HG03039 (cell line): ENCODE results near the gene DDX28.
A peak's percentile ranks its signal among the peaks of the same experiment; 100 is the strongest.
"Not testable (repeated sequence)": the region's sequence is repeated elsewhere in the genome, so short reads cannot be mapped to it uniquely, and the experiment has no call there.

Experiments
- ATAC-seq: cut with Tn5 transposase; IDR thresholded peaks from one replicate; pipeline ENCODE4 v1.9.1; 2021; ENCODE audit warnings: mild to moderate bottlenecking, moderate library complexity; ENCODE audit not compliant: unreplicated experiment

Gene DDX28

DNA sequence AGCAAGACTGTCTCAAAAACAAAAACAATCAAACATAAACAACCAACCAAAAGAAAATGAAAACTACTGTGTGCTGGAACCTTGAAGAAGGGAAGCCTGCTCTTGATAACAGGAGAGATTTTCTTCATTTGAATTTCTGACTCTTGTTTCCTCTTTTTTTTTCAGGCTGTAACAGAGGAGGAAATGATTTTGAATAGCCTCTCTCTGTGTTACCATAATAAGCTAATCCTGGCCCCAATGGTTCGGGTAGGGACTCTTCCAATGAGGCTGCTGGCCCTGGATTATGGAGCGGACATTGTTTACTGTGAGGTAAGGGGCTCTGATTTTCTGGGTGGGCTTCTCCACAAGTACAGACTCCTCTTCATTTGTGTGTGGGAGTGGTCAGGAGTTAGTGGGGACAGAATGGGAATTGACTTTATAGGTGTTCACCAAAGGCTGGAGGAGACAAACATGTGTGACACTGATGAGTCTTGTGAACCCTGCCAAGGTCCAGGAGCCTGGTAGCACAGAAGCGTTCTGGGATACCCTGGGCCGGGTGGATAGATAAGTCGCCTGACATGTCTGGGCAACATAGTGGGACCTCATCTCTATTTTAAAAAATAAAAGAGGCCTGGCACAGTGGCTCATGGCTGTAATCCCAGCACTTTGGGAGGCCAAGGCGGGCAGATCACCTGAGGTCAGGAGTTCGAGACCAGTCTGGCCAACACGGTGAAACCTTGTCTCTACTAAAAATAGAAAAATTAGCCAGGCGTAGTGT is 15.0 kb upstream of the DDX28 start:
- ATAC-seq: no peak

DNA sequence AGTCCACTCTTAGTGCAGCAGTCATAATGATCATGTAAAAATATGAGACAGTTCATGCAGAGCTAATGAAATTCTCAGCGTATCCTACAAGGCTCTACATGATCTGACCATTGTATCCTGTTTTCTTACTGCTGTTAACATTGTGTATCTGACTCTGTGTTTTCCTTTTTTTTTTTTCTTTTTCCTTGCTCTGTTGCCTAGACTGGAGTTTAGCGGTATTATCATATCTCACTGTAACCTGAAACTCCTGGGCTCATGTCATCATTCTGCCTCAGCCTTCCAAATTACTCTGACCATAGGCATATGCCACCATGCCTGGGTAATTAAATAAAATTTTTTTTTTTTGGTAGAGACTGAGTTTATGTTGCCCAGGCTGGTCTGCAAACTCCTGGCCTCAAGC is 12.2 kb upstream of the DDX28 start:
- no peak for ATAC-seq

DNA sequence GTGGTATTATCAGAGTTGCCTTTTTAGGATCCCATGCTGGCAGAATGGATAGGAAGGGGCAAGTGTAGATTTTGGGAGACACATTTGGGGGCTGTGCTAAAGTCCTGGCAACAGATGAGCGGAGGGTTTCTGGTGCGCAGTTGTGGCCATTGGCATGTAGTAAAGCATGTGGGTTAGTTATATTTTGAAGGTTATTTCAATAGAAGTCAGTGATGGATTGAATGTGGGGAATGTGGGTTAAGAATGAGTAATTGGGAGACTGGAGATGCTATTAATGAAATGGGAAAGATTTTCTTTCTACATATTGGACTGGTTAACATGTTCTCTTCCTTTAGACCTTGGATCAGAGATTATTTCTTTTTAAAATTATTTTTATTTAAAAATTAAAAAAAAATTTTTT is 10.1 kb upstream of the DDX28 start:
- ATAC-seq: no peak

DNA sequence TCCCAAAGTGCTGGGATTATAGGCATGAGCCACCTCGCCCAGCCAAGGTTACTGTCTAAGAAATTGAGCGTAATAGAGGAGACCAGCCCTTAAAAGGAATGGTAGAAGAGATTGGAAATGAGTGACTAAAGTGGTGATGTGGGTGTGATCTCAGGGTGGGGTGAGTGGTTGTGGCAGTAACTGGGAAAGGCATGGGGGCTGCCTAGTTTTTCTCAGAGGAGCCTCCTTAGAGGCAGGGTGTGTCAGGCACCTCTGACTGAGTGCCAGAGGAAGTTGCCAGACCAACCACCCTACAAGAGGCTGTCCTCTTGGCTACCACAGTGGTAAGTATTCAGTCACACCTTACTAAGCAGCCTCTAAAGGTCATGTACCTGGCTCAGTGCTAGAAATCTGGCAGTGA is 8.9 kb upstream of the DDX28 start:
- no peak for ATAC-seq

DNA sequence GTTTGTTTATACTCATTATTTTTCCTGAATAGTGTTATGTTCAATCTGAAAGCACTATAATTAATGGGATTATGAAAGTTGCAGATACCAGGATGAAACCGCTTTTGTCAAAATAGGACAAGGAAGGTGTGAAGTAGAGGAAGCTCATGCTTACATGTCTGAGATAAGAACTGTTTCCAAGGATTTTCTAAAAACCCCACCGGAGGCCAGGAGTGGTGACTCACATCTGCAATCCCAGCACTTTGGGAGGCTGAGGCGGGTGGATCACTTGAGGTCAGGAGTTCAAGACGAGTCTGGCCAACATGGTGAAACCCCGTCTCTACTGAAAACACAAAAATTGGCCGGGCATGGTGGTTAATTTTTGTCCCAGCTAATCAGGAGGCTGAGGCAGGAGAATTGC is 7.1 kb upstream of the DDX28 start:
- not testable (repeated sequence) for ATAC-seq

DNA sequence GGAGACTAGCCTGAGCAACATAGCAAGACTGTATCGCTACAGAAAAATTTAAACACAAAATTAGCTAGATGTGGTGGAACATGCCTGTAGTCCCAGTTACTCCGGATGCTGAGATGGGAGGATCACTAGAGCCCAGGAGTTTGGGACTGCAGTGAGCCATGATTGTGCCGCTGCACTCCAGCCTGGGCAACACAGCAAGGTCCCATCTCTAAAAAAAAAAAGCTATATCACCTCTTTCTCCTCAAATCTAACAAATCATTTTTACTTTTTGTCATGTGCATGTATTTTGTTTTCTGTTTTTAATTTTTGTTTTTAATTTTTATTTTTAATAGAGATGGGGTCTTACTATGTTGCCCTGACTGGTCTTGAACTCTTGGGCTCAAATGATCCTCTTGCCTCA is 6.0 kb upstream of the DDX28 start:
- no peak for ATAC-seq

DNA sequence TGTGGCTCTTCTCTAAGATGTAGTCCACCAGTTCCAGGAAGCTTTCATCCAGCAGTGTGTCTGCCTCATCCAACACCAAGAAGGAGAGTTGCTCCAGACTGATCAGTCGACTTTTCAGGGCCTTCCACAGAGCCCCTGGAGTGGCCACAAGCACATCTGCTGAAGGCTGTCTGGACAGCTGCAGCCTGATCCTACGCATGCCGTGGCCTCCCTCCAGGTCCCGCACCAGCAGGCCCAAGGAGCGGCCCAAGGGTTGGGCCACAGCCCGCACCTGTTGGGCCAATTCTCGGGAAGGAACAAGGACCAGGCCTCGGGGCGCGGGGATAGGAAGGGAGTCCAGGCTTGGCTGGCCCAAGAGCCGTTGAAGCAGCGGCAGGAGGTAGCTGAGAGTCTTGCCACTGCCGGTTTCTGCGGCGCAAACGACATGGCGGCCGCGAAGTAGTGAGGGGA is 729 bp downstream of the DDX28 start:
- peak; percentile 18 for ATAC-seq

DNA sequence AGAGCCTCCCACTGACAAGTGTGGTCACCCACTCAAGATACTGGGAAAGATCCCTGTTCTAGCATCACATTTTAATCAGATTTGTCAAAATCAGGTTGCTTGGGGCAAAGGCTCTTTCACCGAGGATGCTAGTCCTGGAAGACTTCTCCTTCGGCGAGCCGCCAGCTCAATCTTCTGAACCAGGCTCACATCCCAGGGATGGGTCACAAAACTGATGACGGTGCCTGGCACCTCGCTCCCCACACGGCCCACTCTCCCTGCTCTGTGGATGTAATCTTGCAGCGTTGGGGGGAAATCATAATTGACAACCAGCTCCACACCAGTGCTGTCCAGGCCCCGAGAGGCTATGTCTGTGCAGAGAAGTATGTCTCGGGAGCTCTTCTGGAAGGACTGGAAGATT is 1.5 kb downstream of the DDX28 start:
- ATAC-seq: no peak

DNA sequence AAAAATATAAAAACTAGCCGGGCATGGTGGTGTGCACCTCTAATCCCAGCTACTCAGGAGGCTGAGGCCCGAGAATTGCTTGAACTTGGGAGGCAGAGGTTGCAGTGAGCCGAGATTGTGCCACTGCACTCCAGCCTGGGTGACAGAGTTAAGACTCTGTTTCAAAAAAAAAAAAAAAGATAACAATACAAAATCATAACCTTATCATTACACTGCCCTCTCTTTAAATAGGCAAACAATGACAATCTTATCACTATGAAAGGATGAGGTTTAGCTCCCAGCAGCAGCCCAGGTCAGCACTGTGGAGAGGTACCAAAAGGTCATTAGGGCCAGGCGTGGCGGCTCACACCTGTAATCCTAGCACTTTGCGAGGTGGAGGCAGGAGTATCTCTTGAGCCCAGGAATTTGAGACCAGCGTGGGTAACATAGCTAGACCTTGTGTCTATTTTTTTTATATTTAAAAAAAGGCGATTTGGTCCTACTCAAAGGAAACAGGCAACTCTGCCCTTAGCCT is 3.8 kb downstream of the DDX28 start:
- ATAC-seq: no peak

DNA sequence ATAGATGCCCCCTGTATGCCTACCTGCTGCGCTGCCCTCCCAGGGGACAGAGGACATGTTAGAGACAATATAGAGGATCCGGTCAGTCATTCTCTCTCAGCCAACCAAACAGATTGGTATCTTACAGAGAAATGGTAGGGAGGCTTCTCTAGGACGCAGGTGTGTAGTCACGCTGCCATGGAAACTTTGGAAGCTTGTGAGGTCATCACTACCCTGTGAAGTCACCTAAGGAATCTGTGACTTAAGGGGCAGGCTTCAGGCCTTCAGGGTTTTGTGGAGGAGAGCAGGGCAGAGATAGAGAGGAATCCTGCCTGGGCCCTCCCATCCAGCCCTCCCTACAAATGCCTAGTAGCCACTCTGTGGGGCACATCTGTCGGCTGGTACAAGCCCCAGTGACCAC is 7.4 kb downstream of the DDX28 start, which contains the start of gene DPEP2NB:
Gene DPEP2NB, minus strand, starts transcription at position 231 of the 400 bp plus-strand sequence. Its CDS starts 141 bp downstream, at position 90.
- no peak for ATAC-seq

DNA sequence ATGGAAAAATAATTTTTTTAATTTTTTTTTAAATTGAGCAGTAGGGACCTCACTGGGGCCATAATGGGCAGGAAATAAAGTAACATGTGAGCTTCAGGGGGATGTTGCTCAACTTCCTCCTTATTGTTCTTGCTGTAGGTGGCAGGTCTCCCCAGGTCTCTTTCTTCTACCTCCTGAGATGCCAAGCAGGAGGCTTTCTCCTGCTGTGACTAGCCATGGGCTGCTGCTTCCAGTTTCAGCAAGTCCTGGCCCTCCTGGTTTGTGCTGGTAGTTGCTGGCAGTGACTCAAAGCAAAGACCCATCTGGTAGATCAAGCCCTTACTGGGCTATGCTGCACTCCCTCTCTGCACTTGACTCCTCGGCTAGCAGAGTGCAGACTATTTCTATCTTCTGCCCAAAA is 9.6 kb downstream of the DDX28 start:
- ATAC-seq: no peak

DNA sequence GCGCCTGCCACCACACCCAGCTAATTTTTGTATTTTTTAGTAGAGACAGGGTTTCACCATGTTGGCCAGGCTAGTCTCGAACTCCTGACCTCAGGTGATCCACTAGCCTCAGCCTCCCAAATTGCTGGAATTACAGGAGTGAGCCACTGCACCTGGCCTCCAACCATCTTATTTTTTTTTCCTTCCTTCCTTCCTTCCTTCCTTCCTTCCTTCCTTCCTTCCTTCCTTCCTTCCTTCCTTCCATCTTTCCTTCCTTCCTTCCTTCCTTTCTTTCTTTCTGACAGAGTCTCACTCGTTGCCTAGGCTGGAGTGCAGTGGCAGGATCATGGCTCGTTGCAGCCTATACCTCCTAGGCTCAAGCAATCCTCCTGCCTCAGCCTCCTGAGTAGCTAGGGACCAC is 13.2 kb downstream of the DDX28 start:
- not testable (repeated sequence) for ATAC-seq

DNA sequence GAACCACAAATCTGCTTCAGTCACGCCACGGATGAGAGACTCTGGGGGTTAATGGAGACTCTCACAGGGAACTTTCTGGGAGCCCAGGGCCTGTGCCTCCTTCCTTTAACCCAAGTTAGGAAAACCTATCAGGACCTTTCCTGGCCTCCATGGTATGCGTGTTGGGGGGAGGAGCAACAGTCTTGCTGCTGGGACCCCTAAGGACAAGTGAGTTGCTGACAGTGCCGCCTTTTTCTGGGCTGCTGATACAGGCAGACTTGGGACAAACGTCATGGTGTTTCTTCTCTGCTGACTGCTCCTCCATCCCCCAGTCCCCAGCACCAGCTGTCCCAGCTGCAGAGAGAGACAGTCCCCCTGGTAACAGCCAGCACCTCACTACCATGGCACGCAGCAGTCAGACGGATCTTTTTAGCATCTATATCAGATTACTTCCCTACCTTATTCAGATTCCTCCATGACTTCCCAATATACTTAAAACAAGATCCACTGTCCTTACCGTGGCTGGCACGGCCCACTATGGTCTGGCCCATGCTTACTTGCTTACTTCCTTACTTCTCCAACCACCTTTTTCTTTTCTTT is 13.8 kb downstream of the DDX28 start:
- ATAC-seq: no peak

DNA sequence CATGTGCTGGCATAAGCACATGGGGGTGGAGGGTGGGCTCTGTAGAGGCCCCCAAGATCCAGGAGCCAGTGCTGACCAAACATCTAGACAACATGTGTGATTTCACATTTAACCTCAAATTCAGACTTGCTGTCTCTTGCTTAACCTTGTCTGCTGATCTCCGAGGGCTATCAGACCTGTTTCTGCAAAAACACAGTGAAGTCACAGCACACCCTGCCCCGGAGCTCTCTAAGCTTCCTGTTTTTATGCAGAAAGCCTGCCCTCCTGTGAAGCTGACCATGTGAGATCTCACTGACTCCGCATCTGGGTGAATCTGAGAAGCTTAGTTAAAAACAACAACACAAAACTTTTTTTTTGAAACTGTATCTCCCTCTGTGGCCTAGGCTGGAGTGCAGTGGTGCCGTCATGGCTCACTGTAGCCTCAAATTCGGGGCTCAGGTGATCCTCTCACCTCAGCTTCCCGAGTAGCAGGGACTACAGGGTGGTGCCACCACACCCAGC is 17.2 kb downstream of the DDX28 start:
- ATAC-seq: no peak

DNA sequence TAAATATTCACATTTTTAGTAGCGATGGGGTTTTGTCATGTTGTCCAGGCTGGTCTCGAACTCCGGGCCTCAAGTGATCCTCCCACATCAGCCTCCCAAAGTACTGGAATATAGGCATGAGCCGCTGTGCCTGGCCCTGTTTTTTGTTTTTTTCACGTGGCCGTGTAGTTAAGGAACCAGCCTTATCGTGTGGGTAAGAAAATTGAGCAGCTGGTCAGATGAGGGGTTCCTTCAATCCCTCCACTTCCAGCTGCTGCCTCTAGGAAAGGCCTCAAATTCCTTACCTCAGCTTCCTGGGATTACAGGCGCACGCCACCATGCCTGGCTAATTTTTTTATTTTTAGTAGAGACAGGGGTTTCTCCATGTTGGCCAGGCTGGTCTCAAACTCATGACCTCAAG is 17.8 kb downstream of the DDX28 start:
- ATAC-seq: no peak

DNA sequence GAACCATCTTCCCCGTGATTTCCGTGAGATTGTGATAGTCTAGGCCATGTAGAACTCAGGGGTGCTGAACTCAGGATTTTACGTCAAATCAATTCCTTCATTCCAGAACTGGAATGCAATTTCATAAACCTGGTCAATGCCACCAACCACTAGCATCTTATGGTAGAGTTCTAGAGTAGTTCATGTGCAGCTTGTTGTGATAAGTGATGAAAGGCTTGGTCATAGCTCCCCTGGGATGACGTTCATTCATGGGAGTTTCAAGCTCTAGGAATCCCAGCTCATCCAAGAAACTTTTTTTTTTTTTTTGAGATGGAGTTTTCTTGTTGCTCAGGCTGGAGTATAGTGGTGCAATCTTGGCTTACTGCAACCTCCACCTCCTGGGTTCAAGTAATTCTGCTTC is 20.0 kb downstream of the DDX28 start:
- ATAC-seq: no peak

DNA sequence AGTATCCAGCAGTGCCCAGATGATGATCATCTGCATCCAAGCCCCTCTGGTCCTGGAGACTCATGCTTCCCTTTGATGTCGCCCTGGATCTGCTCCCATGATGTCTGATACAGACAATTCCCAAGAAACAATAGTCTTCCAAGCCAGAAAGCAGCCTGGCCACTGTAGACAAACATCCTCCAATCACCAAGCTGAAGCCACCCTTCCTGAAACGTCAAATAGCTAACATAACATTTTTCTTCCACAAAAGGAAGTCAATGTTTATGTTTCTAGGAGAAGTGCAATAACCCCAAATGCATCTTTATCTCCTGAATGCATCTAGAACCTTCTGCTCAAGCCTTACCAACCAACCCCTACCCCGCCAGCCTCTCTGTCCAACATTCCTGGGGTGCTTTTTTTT is 22.6 kb downstream of the DDX28 start:
- no peak for ATAC-seq

DNA sequence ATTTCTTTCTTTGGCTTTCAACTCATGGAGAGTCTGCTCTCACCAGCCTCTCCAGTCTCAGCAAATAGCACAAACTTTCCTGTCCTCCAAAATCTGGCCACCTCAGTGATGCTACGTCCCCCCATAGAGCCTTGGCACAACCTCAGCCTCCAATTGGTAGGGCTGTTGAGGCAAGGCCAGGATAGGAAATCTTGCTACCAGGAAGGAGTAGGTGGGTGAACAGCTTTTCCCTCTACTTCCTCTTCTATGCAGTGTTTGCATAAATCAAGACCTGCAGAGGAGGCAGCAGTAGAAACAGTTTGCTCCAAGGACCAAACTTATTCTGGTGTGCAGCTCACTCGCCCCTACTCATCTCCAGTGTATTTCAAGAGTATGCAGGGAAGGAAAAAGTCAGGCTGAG is 23.0 kb downstream of the DDX28 start:
- no peak for ATAC-seq

DNA sequence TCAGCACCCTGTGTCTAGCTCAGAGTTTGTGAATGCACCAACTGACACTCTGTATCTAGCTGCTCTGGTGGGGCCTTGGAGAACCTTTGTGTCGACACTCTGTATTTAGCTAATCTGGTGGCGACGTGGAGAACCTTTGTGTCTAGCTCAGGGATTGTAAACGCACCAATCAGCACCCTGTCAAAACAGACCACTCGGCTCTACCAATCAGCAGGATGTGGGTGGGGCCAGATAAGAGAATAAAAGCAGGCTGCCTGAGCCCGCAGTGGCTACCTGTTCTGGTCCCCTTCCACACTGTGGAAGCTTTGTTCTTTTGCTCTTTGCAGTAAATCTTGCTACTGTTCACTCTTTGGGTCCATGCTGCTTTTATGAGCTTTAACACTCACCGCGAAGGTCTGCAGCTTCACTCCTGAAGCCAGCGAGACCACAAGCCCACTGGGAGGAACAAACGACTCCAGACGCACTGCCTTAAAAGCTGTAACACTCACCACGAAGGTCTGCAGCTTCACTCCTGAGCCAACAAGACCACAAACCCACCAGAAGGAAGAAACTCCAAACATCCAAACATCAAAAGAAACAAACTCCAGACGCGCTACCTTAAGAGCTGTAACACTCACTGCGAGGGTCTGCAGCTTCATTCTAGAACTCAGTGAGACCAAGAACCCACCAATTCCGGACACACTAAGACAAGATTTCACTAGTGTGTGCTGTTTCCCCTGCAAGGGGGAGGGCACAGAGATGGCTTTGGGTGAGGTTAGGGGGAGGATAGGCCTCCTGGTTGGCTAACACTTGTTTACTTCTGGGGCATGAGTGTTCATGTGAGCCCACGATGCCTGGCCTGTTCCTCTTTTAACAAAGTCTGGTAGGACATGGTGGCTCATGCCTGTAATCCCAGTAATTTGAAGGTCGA is 24.0 kb downstream of the DDX28 start, which contains the start of gene DPEP2:
Gene DPEP2, minus strand, starts transcription at position 706 of the 910 bp plus-strand sequence. CDS start 6,272 bp downstream, outside the sequence.
- not testable (repeated sequence) for ATAC-seq

DNA sequence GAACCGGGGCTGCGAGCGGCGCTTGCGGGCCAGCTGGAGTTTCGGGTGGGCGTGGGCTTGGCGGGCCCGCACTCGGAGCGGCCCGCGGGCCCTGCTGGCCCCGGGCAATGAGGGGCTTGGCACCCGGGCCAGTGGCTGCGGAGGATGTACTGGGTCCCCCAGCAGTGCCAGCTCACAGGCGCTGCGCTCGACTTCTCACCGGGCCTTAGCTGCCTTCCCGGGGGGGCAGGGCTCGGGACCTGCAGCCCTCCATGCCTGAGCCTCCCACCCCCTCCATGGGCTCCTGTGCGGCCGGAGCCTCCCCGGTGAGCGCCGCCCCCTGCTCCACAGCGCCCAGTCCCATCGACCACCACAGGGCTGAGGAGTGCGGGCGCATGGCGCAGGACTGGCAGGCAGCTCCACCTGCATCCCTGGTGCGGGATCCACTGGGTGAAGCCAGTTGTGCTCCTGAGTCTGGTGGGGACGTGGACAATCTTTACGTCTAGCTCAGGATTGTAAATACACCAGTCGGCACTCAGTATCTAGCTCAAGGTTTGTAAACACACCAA is 24.7 kb downstream of the DDX28 start:
- not testable (repeated sequence) for ATAC-seq

DNA sequence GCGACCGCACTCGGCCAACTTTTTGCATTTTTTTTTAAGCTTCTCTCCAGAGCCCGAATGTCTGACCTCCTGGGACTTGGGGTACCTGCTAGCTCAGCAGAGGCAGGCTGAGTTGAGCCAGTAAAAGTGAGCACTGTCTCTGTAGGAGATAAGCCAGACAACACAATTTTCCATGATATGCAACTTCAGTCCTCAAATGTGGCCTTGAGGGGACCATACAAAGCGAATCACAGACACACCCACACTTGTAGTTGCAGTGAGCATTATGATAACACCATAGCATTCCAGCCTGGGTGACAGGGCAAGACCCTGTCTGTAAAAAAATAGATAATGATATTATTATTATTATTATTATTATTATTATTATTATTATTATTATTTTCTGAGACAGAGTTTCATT is 26.4 kb downstream of the DDX28 start:
- ATAC-seq: no peak
